Gastrocnemius medialis (tissue), 4 donors: ENCODE data around the gene ZNF560. TPM values are rescaled to one million over a fixed set of nuclear protein-coding genes. Genes with fewer than 3 reads are reported as not detected.

ENCODE experiments used
- ATAC-seq, 2 donors: fragments of 150-250 bp; one replicate each; pipeline ENCODE4 v1.9.1; 2016
- DNase-seq, 2 donors: peaks; one replicate each; pipeline ENCODE4 v3.0.0-alpha.2; 2019
- H3K27ac ChIP-seq, 4 donors: fragments of 200-600 bp; sonication (generic); 1 replicate in 1 of 4; 2 replicates in 3 of 4; pipeline ENCODE4 v1.5.1; 2016 to 2018; ENCODE audit warnings: mild to moderate bottlenecking in 2 of 4, moderate library complexity in 1 of 4
- H3K27me3 ChIP-seq, 3 donors: fragments of 200-600 bp; sonication (generic) in 2 of 3; 1 replicate in 1 of 3; 2 replicates in 2 of 3; pipeline versions ENCODE4 v1.5.1 to v1.6.0; 2016 to 2019; ENCODE audit warnings: mild to moderate bottlenecking in 1 of 3, moderate library complexity in 1 of 3
- H3K36me3 ChIP-seq, 2 donors: fragments of 200-600 bp; sonication (generic) in 1 of 2; one replicate each; pipeline ENCODE4 v1.5.1; 2017 to 2018
- H3K4me1 ChIP-seq, 2 donors: fragments of 200-600 bp; sonication (generic) in 1 of 2; one replicate each; pipeline ENCODE4 v1.5.1; 2016 to 2017; ENCODE audit warnings: mild to moderate bottlenecking in 2 of 2
- H3K4me3 ChIP-seq, 4 donors: fragments of 200-600 bp; sonication (generic) in 3 of 4; 1 replicate in 1 of 4; 2 replicates in 3 of 4; pipeline ENCODE4 v1.5.1; 2016 to 2019; ENCODE audit warnings: mild to moderate bottlenecking in 2 of 4
- H3K9me3 ChIP-seq, 3 donors: fragments of 200-600 bp; sonication (generic) in 2 of 3; 1 replicate in 1 of 3; 2 replicates in 2 of 3; pipeline ENCODE4 v1.5.1; 2016 to 2019
- POLR2A ChIP-seq, 2 donors: fragments of 450-650 bp; IDR thresholded peaks; one replicate each; pipeline ENCODE4 v1.6.1; 2017; ENCODE audit warnings: antibody characterized with exemption in 2 of 2, mild to moderate bottlenecking in 2 of 2, moderate library complexity in 2 of 2
- in situ Hi-C, 4 donors: fragments of 200-750 bp; cut with MboI; loops; one replicate each; pipeline versions ENCODE4 v1.15.0 to v1.8.0; 2017; ENCODE audit warnings: low sequenced_read_pairs in 4 of 4
- intact Hi-C: fragments of 100-400 bp; cut with DNase I; formaldehyde crosslinking; loops from one replicate; pipeline ENCODE4 v1.15.1; 2023; ENCODE audit warnings: low total_unique reads
- total RNA-seq, 4 donors: library from RNA; depleted of rRNA; stranded (reverse); fragments of >200 nt; gene quantifications; one replicate each; pipeline versions ENCODE4 v1.1.0 to v1.2.3, GENCODE V29; 2016
- TF ChIP-seq, protein P1 (sequence below), 5 experiments: fragments of 450-650 bp in 3 of 5; fragments of 200-600 bp in 2 of 5; sonication (generic) in 2 of 5; IDR thresholded peaks in 4 of 5; conservative IDR thresholded peaks in 1 of 5; 1 replicate in 4 of 5; 2 replicates in 1 of 5; pipeline ENCODE4 v1.5.1; 2016 to 2019; ENCODE audit warnings: antibody characterized with exemption in 5 of 5, mild to moderate bottlenecking in 3 of 5, moderate library complexity in 3 of 5

Gene ZNF560
- total RNA-seq, 4 donors from 2014 or later = 0.20 TPM; not detected in 3

DNA sequence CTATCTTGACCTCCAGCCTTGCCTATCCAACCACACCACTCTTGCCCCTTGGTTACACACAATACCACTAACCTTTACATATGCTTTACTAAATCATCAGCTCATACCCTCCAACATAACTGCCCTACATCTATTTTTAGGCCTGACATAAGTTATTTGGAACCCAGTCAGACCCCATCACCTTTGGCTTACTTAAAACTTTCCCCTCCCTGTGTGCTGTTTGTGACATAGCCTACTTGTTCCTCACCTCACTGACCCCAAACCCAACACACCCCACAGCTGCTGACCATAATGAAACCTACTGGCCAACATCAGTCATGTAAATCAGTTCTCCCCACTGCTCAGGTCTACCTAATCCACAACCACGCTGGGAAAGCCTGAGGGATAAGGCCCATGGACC, 68.0 kb downstream of the ZNF560 start:
- no peak for ATAC-seq

GRCh38 chr19:9427941-9428340, 70.5 kb downstream of the ZNF560 start:
- no peak for DNase-seq
- intact Hi-C loops (no loop called here), in situ Hi-C loops (loop anchor here in 1 of 4 donors (25.0 kb wide), 1 partner anchor 291 kb away; the partner anchor contains the start of genes OR7G3 and ZNF317)

More for the DNA sequence above, 68.0 kb downstream of the ZNF560 start:
- H3K27me3 ChIP-seq = no peaks in the 10 kb centered on the region
- no peak for TF ChIP-seq POLR2A (IDR thresholded peaks at IDR 0.05)
- TF ChIP-seq, protein P1, sequence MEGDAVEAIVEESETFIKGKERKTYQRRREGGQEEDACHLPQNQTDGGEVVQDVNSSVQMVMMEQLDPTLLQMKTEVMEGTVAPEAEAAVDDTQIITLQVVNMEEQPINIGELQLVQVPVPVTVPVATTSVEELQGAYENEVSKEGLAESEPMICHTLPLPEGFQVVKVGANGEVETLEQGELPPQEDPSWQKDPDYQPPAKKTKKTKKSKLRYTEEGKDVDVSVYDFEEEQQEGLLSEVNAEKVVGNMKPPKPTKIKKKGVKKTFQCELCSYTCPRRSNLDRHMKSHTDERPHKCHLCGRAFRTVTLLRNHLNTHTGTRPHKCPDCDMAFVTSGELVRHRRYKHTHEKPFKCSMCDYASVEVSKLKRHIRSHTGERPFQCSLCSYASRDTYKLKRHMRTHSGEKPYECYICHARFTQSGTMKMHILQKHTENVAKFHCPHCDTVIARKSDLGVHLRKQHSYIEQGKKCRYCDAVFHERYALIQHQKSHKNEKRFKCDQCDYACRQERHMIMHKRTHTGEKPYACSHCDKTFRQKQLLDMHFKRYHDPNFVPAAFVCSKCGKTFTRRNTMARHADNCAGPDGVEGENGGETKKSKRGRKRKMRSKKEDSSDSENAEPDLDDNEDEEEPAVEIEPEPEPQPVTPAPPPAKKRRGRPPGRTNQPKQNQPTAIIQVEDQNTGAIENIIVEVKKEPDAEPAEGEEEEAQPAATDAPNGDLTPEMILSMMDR (IDR thresholded peaks at IDR 0.05 in 4 of 5, conservative IDR thresholded peaks at IDR 0.05 in 1 of 5) = no peak
- H3K27ac ChIP-seq = no peak overlapping the region
- DNase-seq = no peak
- in situ Hi-C loops (loop anchor here in 1 of 4 donors (25.0 kb wide), 1 partner anchor 293 kb away; the partner anchor contains the start of genes OR7G3 and ZNF317), intact Hi-C loops (loop anchor here (10.0 kb wide), 3 partner anchors 154 to 364 kb away; partner anchors contain the start of genes ZNF121 and ZNF317)
- peaks cover 0 to 79% of the 10 kb centered on the region in 2 donors for H3K36me3 ChIP-seq
- H3K9me3 ChIP-seq = no peaks in the 10 kb centered on the region
- no peak overlapping the region for H3K4me3 ChIP-seq
- peaks cover 13 to 14% of the 10 kb centered on the region in 2 donors for H3K4me1 ChIP-seq

More at GRCh38 chr19:9427941-9428340, 70.5 kb downstream of the ZNF560 start:
- H3K27me3 ChIP-seq = no peaks in the 10 kb centered on the region
- H3K27ac ChIP-seq = no peak overlapping the region
- peaks cover 3 to 91% of the 10 kb centered on the region in 2 donors for H3K36me3 ChIP-seq
- no peak for ATAC-seq
- H3K4me1 ChIP-seq = no peaks in the 10 kb centered on the region
- peaks cover 0 to 6% (median 0%) of the 10 kb centered on the region in 3 donors for H3K9me3 ChIP-seq
- no peak overlapping the region for H3K4me3 ChIP-seq
- no peak for TF ChIP-seq POLR2A (IDR thresholded peaks at IDR 0.05)
- TF ChIP-seq, protein P1 (IDR thresholded peaks at IDR 0.05 in 4 of 5, conservative IDR thresholded peaks at IDR 0.05 in 1 of 5) = no peak

Other genes starting within 250 kb of the ZNF560 start
- not detected for gene OR7E24, start 247.7 kb downstream of the ZNF560 start, total RNA-seq
- 1 to 10 TPM in 3 of 4 donors, under 1 TPM in 1; 0.87 to 4.1 (median 1.8) TPM for gene ZNF699, start 188.8 kb downstream of the ZNF560 start, total RNA-seq
- gene ZNF559, start 174.4 kb downstream of the ZNF560 start, total RNA-seq = 1 to 10 TPM; 1.4 to 3.8 (median 3.0) TPM
- under 1 TPM; 0.19 to 0.56 (median 0.34) TPM for gene ZNF177, start 135.6 kb downstream of the ZNF560 start, total RNA-seq
- gene ZNF266, start 63.0 kb downstream of the ZNF560 start, total RNA-seq = 1 to 10 TPM; 3.7 to 7.0 (median 5.3) TPM
- gene ZNF426, start 40.0 kb upstream of the ZNF560 start, total RNA-seq = 1 to 10 TPM; 3.2 to 4.8 (median 3.8) TPM
- gene ZNF121, start 85.9 kb upstream of the ZNF560 start, total RNA-seq = 10 to 100 TPM; 11.2 to 21.9 (median 14.6) TPM
- 10 to 100 TPM in 3 of 4 donors, 1 to 10 TPM in 1; 8.7 to 17.5 (median 14.4) TPM for gene ZNF561, start 122.6 kb upstream of the ZNF560 start, total RNA-seq
- 1 to 10 TPM; 3.0 to 8.1 (median 6.6) TPM for gene ZNF562, start 176.5 kb upstream of the ZNF560 start, total RNA-seq